ENCODE results near the gene PLPP2.

The PLPP2 gene

DNA sequence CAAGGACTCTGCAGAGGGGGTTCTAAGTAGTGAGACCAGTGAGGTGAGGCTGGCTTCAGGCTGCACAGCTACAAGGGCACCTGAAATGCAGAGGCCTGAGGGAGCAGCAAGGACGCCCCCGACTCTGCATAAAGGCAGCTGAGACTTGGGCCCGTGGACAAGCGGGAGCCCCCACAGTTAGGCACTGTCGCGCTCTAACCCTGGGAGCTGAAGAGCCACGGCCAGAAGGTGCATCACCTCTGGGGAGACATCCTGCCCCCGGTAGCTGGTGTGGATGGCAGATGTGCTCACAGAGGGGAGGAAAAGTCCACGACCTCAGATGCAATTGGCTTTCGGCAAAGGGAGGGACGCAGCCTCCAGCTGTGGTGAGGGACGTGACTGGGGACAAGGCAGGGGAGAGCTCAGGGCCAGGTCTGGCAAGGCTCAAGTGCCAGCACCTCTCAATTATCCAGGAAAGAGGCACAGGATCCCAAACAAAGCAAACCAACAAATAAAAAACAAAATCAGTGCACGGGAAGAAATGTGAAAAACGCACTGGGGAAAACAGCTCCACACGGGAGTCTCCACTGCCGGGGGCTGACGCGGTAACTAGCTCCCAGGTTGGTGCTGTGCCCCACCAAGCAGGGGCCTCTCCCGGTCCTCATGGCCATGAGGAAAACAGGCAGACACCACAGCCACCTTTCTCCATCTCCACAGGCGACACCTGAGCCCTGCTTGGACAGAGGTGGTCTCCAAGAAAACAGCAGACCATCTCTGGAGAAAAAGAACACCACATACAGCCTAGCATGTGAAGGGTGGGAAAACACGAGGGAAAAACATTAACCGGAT is 23.0 kb upstream of the PLPP2 start:
- no peak overlapping the region for H3K27ac ChIP-seq
- no peak for TF ChIP-seq CTCF (IDR thresholded peaks at IDR 0.05)
- TF ChIP-seq ZFX (IDR thresholded peaks at IDR 0.05; ENCODE audit: borderline replicate concordance) = no peak

GRCh38 chr19:313169-313987 is 22.2 kb upstream of the PLPP2 start:
- no peak for TF ChIP-seq CTCF (IDR thresholded peaks at IDR 0.05)
- no peak for TF ChIP-seq ZFX (IDR thresholded peaks at IDR 0.05; ENCODE audit: borderline replicate concordance)
- no peak overlapping the region for H3K27ac ChIP-seq

GRCh38 chr19:311813-312261 is 20.6 kb upstream of the PLPP2 start:
- TF ChIP-seq ZFX (IDR thresholded peaks at IDR 0.05; ENCODE audit: borderline replicate concordance) (no peak), CTCF (IDR thresholded peaks at IDR 0.05) (no peak)
- H3K27ac ChIP-seq = no peak overlapping the region

DNA sequence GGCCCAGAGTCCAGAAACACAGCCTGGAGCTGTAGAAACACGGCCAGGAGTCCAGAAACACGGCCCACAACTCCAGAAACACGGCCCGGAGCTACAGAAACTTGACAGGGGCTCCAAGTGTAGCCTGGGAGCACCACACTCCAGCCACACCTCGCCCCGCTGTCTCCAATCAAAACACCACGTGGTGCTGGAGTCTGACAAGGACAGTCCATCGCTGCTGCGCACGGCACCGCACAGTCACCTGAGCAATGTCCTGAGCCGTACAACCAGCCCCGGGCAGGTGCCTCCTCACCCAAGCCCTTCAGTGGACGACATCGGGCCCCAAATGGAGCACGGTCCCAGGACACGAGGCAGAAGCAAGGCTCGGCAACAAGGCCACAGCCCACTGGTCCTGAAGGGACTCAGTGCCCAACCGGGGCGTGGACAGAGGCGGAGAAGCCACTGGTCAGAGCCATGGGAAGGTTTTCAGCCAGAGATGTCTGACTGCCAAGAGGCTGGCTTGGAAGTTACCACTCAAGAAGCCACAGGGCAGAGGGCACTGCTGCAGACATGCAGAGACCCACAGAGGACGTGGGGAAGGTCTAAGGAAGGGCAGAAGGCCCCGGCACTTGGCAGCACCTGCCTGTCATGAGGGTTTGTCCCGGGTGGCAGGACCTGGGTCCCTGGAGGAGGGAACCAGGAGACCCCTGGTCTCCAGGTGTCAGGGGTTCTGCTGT is 19.7 kb upstream of the PLPP2 start:
- no peak overlapping the region for H3K27ac ChIP-seq
- TF ChIP-seq ZFX (IDR thresholded peaks at IDR 0.05; ENCODE audit: borderline replicate concordance) = no peak
- TF ChIP-seq CTCF (IDR thresholded peaks at IDR 0.05) = no peak

- TF ChIP-seq CTCF (IDR thresholded peaks at IDR 0.05) = no peak
- no peak for TF ChIP-seq ZFX (IDR thresholded peaks at IDR 0.05; ENCODE audit: borderline replicate concordance)
- no peak overlapping the region for H3K27ac ChIP-seq
These were observed 19.0 kb upstream of the PLPP2 start for GRCh38 chr19:310141-310651.

GRCh38 chr19:309206-309565 is 18.0 kb upstream of the PLPP2 start:
- no peak overlapping the region for H3K27ac ChIP-seq
- TF ChIP-seq CTCF (IDR thresholded peaks at IDR 0.05) = no peak
- no peak for TF ChIP-seq ZFX (IDR thresholded peaks at IDR 0.05; ENCODE audit: borderline replicate concordance)

Measured in 22Rv1 (cell line).